ENCODE measurements around the gene CNNM1. TPM values are rescaled to one million over a fixed set of nuclear protein-coding genes. Genes with fewer than 3 reads are reported as not detected.

CNNM1 gene
- total RNA-seq, 2 experiments from 2014 or later = not detected

- ChIA-PET CTCF (ENCODE audit: unreplicated experiment) (no interaction called here), POLR2A (interaction anchor here (1.2 to 1.3 kb wide), 2 partner anchors 13 to 15 kb away, joined by 3 to 4 read pairs; no protein-coding TSS in a partner anchor)
- Histone ChIP-seq H3K9me2 (ENCODE audit: insufficient read depth, low read length) (no peaks in the 10 kb centered on the region), H4K20me1 (ENCODE audit: insufficient read depth, low read length) (no peaks in the 10 kb centered on the region), H2AFZ (ENCODE audit: low read length) (no peak overlapping the region), H3K27ac (ENCODE audit: low read depth, low read length, poor library complexity, severe bottlenecking) (no peak overlapping the region), H3K36me3 (ENCODE audit: insufficient read depth, low read length) (no peaks in the 10 kb centered on the region), H3K79me2 (ENCODE audit: insufficient read depth, low read depth, low read length) (no peaks in the 10 kb centered on the region), H3K9me3 (ENCODE audit: low read length) (no peaks in the 10 kb centered on the region), H3K4me1 (ENCODE audit: insufficient read depth, low read length, poor library complexity, severe bottlenecking) (no peaks in the 10 kb centered on the region), H3K4me3 (ENCODE audit: low read depth, low read length, poor library complexity, severe bottlenecking) (no peak overlapping the region), H3K4me2 (ENCODE audit: low read length) (no peak overlapping the region)
- intact Hi-C loops (cut with micrococcal nuclease; ENCODE audit: unreplicated experiment) = no loop called here
- BruUV-seq (replicated peaks) = no TSS peak
- TF ChIP-seq CTCF (conservative IDR thresholded peaks at IDR 0.05; ENCODE audit: low read length) = no peak
- no peak for TF ChIP-seq EZH2phosphoT487 (IDR thresholded peaks at IDR 0.05; ENCODE audit: borderline replicate concordance, low read depth, low read length)
- no peak for DNase-seq (ENCODE audit: low spot score)
These were observed 46.3 kb downstream of the CNNM1 start for GRCh38 chr10:99375426-99375825.

GRCh38 chr10:99382176-99382575 is 53.0 kb downstream of the CNNM1 start:
- no peaks in the 10 kb centered on the region for H4K20me1 ChIP-seq (ENCODE audit: insufficient read depth, low read length)
- H3K4me2 ChIP-seq (ENCODE audit: low read length) = no peak overlapping the region
- CTCF ChIA-PET (ENCODE audit: unreplicated experiment) = no interaction called here
- TF ChIP-seq CTCF (conservative IDR thresholded peaks at IDR 0.05; ENCODE audit: low read length) = no peak
- TF ChIP-seq EZH2phosphoT487 (IDR thresholded peaks at IDR 0.05; ENCODE audit: borderline replicate concordance, low read depth, low read length) = no peak
- no peaks in the 10 kb centered on the region for H3K79me2 ChIP-seq (ENCODE audit: insufficient read depth, low read depth, low read length)
- no peak overlapping the region for H3K4me3 ChIP-seq (ENCODE audit: low read depth, low read length, poor library complexity, severe bottlenecking)
- no peak overlapping the region for H2AFZ ChIP-seq (ENCODE audit: low read length)
- POLR2A ChIA-PET = no interaction called here
- intact Hi-C loops (cut with micrococcal nuclease; ENCODE audit: unreplicated experiment) = no loop called here
- H3K36me3 ChIP-seq (ENCODE audit: insufficient read depth, low read length) = no peaks in the 10 kb centered on the region
- no peaks in the 10 kb centered on the region for H3K4me1 ChIP-seq (ENCODE audit: insufficient read depth, low read length, poor library complexity, severe bottlenecking)
- H3K9me3 ChIP-seq (ENCODE audit: low read length) = no peaks in the 10 kb centered on the region
- BruUV-seq (replicated peaks) = no TSS peak
- no peak overlapping the region for H3K27ac ChIP-seq (ENCODE audit: low read depth, low read length, poor library complexity, severe bottlenecking)
- no peak for DNase-seq (ENCODE audit: low spot score)
- no peaks in the 10 kb centered on the region for H3K9me2 ChIP-seq (ENCODE audit: insufficient read depth, low read length)

DNA sequence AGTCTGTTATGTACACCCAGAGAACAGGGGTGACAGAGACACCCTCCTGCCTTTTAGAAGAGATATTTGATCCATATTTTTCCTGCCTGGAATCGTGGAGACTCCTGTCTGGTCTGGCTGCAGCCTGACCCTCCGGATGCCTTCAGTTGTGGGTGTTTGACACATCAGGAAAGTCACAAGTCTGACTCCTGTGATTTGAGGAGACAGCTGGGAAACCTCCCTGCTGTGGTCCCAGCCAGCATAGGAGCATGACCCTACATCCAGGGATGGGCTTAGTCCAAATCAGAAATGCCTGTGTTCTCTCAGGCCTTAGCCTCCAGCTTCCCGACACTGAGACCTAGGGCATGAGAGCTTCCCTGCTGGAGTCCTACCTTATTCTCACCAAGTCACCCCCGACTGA is 57.9 kb downstream of the CNNM1 start:
- TF ChIP-seq CTCF (conservative IDR thresholded peaks at IDR 0.05; ENCODE audit: low read length) = no peak
- no peak for TF ChIP-seq EZH2phosphoT487 (IDR thresholded peaks at IDR 0.05; ENCODE audit: borderline replicate concordance, low read depth, low read length)
- no peaks in the 10 kb centered on the region for H3K9me2 ChIP-seq (ENCODE audit: insufficient read depth, low read length)
- H2AFZ ChIP-seq (ENCODE audit: low read length) = no peak overlapping the region
- H3K36me3 ChIP-seq (ENCODE audit: insufficient read depth, low read length) = no peaks in the 10 kb centered on the region
- intact Hi-C loops (cut with micrococcal nuclease; ENCODE audit: unreplicated experiment) = no loop called here
- H4K20me1 ChIP-seq (ENCODE audit: insufficient read depth, low read length) = no peaks in the 10 kb centered on the region
- H3K27ac ChIP-seq (ENCODE audit: low read depth, low read length, poor library complexity, severe bottlenecking) = no peak overlapping the region
- no peak overlapping the region for H3K4me2 ChIP-seq (ENCODE audit: low read length)
- no peak for DNase-seq (ENCODE audit: low spot score)
- H3K4me1 ChIP-seq (ENCODE audit: insufficient read depth, low read length, poor library complexity, severe bottlenecking) = no peaks in the 10 kb centered on the region
- ChIA-PET CTCF (ENCODE audit: unreplicated experiment) (no interaction called here), POLR2A (interaction anchor here (0.7 kb wide), 1 partner anchor 112 kb away, joined by 3 read pairs; no protein-coding TSS in a partner anchor)
- BruUV-seq (replicated peaks) = no TSS peak
- H3K9me3 ChIP-seq (ENCODE audit: low read length) = no peaks in the 10 kb centered on the region
- no peak overlapping the region for H3K4me3 ChIP-seq (ENCODE audit: low read depth, low read length, poor library complexity, severe bottlenecking)
- no peaks in the 10 kb centered on the region for H3K79me2 ChIP-seq (ENCODE audit: insufficient read depth, low read depth, low read length)
